GM19351 (cell line): ENCODE results near the gene RIPK1.
A peak's percentile ranks its signal among the peaks of the same experiment; 100 is the strongest.
"Not testable (repeated sequence)": the region's sequence is repeated elsewhere in the genome, so short reads cannot be mapped to it uniquely, and the experiment has no call there.

Experiments
- ATAC-seq: cut with Tn5 transposase; IDR thresholded peaks from one replicate; pipeline ENCODE4 v1.9.1; 2021; ENCODE audit warnings: mild to moderate bottlenecking, moderate library complexity; ENCODE audit not compliant: unreplicated experiment

Gene RIPK1

GRCh38 chr6:3133515-3133914 lies 65.2 kb downstream of the RIPK1 start:
- no peak for ATAC-seq

GRCh38 chr6:3135668-3136291 lies 67.5 kb downstream of the RIPK1 start:
- no peak for ATAC-seq

GRCh38 chr6:3136292-3137011 lies 68.2 kb downstream of the RIPK1 start:
- no peak for ATAC-seq

GRCh38 chr6:3137057-3137777 lies 68.9 kb downstream of the RIPK1 start:
- ATAC-seq = no peak

GRCh38 chr6:3137873-3138272 lies 69.6 kb downstream of the RIPK1 start:
- not testable (repeated sequence) for ATAC-seq

- no peak for ATAC-seq
Observed at GRCh38 chr6:3138341-3138740, 70.0 kb downstream of the RIPK1 start.

- no peak for ATAC-seq
Observed at GRCh38 chr6:3139090-3139903, 71.0 kb downstream of the RIPK1 start.

GRCh38 chr6:3140201-3140600 lies 71.9 kb downstream of the RIPK1 start:
- no peak for ATAC-seq

- no peak for ATAC-seq
Observed at GRCh38 chr6:3142536-3142935, 74.2 kb downstream of the RIPK1 start.

GRCh38 chr6:3143158-3143557 lies 74.9 kb downstream of the RIPK1 start:
- ATAC-seq = no peak

GRCh38 chr6:3144571-3144970 lies 76.3 kb downstream of the RIPK1 start:
- no peak for ATAC-seq

- no peak for ATAC-seq
Observed at GRCh38 chr6:3147914-3148757, 79.8 kb downstream of the RIPK1 start.

GRCh38 chr6:3151691-3152090 lies 83.4 kb downstream of the RIPK1 start:
- ATAC-seq = no peak

- no peak for ATAC-seq
Observed at GRCh38 chr6:3152689-3153088, 84.4 kb downstream of the RIPK1 start.

GRCh38 chr6:3155416-3155815 lies 87.1 kb downstream of the RIPK1 start:
- ATAC-seq = not testable (repeated sequence)

- not testable (repeated sequence) for ATAC-seq
Observed at GRCh38 chr6:3156184-3157130, 88.2 kb downstream of the RIPK1 start.

GRCh38 chr6:3157131-3157933 lies 89.0 kb downstream of the RIPK1 start, which contains the start of gene TUBB2A:
Gene TUBB2A (minus strand): TSS chr6:3157544. CDS start chr6:3157463, 81 bp downstream.
- ATAC-seq = peak; percentile 85
